GM08714 (cell line): ENCODE results near the gene CHST11.

Source experiments
- H3K4me3 ChIP-seq: fragments of 200-500 bp; sonication (Bioruptor generic); 2 replicates; pipeline ENCODE4 v1.5.1; 2014; ENCODE audit warnings: mild to moderate bottlenecking, low read length, inconsistent platforms
- ZNF274 ChIP-seq: IDR thresholded peaks from 2 replicates; pipeline ENCODE4 v1.6.1; 2012; ENCODE audit warnings: mild to moderate bottlenecking, low read depth, low read length

Gene CHST11

DNA sequence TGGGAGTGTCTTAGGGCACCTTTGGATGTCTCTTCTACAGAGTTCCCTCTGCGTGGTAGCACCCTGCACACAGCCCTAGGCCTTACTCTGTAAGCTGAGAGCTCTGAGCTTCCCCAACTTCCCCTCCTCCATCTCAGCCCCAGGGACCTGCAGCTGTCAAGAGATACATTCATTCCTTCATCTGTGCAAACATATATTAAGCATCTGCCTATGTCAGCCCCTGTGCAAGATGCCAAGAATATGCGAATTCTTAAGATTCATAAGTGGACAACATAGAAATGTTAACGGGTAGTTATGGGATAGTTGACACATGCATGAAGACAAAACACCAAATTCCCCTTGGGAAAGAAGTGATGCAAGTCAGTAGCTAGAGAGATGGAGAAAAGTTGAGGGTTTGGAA, 310.5 kb downstream of the CHST11 start:
- TF ChIP-seq ZNF274 = no peak
- no peak overlapping the region for H3K4me3 ChIP-seq

DNA sequence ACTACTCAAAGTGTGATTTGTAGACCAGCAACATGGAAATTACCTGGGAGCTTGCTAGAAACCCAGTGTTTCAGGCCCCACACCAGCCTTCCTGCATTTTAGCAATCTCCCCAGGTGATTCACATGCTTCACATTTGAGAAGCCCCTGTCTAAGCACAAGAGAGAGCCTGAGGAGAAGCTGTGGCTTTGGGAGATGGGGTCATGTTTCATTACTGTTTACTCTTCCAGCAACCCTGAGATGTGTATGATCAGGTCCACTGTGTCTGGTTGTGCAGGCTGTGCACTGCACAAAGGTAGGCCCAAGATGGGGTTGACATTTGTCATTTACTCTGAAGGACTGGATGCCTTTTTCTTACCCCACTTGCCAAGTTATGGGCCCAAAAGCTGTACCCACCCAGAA, 311.3 kb downstream of the CHST11 start:
- no peak overlapping the region for H3K4me3 ChIP-seq
- TF ChIP-seq ZNF274 = no peak

DNA sequence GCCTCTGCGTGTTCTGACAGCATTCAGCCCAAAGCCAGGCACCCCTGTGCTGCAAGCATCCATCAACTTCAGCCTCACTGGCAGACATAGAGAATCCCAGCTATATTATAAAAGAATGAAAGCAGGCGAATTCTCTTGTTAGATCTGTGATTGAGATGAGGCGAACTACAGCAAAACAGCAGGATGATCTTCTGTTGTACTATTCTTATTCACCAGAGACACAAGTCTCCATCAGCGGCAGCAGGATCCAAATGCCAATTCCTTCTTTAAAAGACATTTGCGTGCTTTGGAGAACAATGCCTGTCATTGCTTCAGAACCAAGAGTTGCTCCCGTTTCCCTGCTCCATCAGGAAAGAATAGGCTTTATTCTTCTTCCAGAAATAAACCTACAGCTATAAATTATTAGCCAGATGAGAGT, 312.4 kb downstream of the CHST11 start:
- no peak overlapping the region for H3K4me3 ChIP-seq
- TF ChIP-seq ZNF274 = no peak

DNA sequence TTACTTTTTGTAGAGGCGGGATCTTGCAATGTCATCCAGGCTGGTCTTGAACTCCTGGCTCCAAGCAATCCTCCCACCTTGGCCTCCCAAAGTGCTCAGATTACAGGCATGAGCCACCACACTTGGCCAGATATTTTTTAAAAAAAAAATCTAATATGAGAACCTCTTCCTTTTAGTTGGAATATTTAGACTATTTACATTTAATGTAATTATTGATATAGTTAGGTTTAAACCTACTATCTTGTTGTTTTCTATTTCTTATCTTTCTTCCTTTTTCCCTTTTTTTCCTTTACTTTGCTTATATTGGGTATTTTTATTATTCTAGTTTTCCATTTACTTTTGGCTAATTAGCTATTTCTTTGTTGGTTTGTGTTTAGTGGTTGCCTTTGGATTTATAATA, 315.6 kb downstream of the CHST11 start:
- no peak overlapping the region for H3K4me3 ChIP-seq
- TF ChIP-seq ZNF274 = no peak

DNA sequence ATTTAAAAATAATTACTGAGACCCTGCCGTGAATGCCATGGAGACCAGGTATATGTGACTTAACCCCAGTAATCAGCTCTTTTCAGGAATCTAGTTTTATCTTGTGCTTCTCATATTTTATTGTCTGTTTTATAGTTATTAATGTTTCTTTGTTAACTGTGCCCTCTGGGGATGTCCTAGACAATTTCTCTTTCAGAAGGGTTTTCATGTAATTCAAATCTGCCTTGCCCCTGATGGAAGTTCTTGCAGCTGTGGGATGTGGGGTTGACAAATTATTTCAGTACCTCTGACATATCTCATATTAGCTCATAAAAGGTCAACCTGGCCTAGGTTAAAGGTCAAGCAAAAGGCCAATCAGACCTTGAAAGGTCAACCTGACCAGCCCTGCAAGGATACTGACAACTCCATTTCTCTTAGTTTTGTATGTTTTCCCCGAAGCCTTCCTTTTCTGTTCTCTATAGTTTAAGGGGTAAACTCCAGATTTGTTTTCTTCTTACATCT, 319.0 kb downstream of the CHST11 start:
- no peak overlapping the region for H3K4me3 ChIP-seq
- no peak for TF ChIP-seq ZNF274

DNA sequence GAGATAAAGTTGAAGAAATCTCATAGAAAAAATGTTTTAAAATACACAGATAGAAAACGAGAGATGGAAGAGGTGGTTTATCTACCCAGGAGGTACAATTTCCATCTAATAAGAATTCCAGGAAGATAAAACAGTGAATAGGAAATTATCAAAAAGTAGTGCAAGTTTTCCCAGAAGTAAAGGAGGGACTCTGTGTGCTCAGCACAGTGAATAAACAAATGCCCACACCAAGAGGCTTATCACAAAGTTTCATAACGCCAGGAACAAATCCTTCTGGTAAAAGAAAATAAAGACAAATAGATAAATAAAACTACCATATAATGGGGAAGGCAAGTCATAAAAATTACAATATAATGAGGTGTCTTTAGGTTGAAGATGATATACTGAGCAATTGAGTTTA, 322.4 kb downstream of the CHST11 start:
- H3K4me3 ChIP-seq = no peak overlapping the region
- no peak for TF ChIP-seq ZNF274

DNA sequence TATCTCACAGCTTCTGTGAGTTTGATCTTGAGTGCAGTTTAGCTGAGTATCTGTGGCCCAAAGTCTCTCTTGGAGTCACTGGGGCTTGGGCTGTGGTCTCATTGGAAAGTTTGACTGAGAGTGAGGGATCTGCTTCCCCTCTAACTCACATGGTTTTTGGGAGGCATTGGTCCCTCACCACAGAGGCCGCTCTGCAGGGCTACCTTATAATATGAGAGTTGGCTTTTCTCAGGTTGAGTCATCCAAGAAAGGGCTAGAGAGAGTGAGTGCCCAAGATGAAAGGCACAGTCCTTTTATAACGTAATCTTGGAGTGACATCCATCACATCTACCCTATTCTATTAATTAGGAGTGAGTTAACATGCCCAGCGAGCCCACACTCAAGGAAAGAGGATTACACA, 325.5 kb downstream of the CHST11 start:
- H3K4me3 ChIP-seq = no peak overlapping the region
- no peak for TF ChIP-seq ZNF274

DNA sequence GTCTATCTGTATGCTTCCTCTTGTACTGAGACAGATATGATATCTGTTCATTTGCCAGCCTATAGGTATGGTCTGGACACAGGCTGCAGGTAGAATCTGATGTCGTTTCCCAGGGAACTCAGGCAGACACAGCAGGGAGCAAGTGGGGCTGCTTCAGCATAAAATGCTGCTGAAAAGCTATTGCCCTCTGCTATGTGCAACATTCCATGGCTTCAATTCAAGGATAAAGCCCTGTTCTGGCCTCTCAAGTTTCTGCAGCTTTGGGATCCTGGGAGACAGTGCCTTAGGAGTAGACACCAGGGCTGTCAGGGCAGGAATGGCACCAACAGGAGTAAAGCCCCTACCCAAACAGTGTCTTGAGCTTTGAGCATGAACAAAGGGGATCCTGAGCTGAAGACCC, 327.8 kb downstream of the CHST11 start:
- TF ChIP-seq ZNF274 = no peak
- H3K4me3 ChIP-seq = no peak overlapping the region

DNA sequence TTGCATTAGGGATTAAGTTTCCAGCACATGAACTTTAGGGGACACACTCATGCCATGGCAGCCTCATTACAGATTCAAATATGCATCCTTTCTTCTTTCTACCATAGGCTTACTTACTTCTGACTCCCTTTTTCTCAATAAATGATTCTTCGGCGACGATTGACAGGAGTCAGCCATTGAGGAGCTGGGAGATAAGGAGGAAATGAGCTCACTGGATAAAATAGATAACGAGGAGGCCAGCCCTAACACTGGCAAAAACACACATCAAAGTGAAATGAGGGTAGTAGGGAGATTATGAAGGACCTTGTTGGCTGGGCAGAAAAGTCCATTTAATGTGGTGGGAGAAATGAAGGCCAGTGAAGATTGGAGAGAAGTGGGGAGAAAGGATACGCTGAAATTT, 329.1 kb downstream of the CHST11 start:
- no peak overlapping the region for H3K4me3 ChIP-seq
- no peak for TF ChIP-seq ZNF274

DNA sequence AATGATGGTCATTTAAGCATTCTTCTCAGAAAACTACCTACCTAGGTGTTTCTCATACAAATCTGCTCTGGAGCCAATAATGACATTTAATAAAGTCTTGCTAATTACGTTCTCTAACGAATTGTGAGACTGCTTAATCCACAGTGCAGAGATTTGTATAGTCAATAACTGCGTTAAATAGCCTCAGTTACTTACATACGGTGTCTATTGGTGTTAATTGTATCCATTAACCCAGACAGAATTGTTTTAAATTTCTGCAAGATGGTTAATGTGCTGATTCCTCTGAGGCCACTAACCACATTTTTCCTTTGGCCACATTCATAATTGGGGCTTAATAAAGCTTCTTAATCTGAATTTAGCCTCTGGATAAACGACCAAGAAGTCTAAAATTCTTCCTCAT, 329.6 kb downstream of the CHST11 start:
- no peak overlapping the region for H3K4me3 ChIP-seq
- no peak for TF ChIP-seq ZNF274

DNA sequence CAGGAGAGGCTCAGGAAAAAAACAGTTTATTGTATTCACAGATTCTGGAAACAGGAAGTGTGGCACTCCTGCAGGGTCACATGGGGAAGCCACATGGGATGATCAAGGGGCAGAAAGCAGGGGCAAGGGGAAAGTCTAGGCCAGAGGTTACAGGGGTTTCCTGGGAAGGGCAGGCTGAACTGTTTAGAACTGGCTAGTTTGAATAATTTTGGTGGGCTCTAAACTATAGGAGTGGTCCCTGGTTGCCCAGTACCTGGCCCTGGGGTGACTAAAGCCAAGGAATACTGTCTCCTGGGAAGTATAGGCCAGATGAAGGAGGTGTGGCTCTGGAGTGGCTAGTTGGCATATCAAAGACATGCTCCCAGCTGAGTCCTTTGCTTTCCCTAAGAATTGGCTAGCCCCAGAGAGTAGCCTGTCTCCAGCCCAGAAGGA, 332.1 kb downstream of the CHST11 start:
- TF ChIP-seq ZNF274 = no peak
- H3K4me3 ChIP-seq = no peak overlapping the region

DNA sequence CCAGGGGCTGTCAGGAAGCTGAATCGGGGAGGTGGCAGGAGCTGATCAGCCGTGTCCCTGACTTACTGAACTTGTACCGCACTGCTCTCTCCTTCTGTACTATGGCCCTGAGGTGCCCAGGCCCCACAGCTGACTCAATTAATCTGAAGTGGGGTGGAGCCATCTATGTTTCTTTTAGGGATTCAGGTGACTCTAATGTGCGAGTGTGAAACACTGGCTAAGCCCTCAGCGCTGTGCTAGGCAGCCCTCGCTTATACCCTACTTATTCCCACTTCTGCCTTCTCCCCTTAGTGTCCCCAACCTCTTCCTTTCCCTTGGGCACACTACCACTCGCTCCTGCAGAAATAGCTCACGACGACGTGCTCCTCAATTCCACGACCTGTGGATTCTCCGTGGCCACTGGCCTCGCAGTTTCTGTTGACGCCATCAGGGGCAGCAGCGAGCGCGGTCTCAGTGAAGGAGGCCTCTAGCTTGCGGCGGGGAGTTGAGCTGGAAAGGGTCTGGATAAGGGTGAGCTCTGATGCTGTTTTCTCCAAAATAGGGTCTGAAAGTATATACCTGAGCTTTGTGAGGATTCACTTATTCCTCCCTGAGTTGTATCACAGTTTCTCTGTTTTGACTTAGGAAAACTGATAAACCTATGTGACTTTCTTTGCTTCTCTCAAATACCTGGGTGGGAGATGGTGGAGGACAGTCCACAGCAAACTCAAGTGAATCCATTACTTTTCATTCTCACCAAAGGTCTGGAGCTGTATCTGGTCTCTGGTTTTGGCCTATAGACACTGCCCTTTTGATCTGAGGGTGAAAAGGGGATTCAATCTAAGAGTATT, 333.8 kb downstream of the CHST11 start:
- H3K4me3 ChIP-seq = no peak overlapping the region
- no peak for TF ChIP-seq ZNF274

DNA sequence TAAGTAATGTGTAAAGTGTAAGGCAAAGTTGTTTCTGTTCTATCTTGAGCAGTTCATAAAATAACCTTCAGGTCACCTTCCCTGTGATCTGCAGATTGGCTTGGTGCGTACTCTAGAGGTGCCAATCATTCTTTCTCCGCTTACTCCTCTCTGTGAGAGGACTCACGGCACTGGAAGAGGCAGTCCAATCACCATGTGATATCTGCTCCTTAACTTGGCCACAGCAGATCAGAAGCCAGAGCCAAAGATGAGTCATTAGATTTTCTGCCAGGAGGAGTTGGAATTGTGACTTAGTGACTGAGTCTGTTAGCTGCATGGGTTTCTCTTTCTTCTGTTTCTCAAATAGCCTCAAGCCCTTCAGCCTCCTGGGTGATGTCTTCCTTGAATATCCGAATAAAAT, 335.8 kb downstream of the CHST11 start:
- no peak for TF ChIP-seq ZNF274
- H3K4me3 ChIP-seq = no peak overlapping the region

DNA sequence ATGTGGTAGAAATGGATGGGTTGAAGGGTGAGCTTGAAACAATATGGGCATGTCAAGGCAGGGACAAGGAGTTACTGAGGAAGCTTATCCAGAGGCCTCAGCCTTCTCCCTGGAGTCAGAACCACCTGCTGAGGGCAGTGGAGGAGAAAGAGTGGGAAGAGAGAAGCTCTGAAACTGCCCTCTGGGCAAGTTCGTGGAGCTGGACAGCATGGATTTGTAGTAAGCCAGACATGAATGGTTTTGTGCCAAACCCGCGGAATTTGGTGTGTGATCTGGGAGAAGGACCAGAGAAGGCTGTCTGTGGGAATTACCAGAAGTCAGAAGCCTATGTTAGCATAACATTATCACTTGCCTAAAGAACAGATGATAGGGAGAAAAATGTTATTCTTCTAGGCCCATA, 336.5 kb downstream of the CHST11 start:
- H3K4me3 ChIP-seq = no peak overlapping the region
- no peak for TF ChIP-seq ZNF274

DNA sequence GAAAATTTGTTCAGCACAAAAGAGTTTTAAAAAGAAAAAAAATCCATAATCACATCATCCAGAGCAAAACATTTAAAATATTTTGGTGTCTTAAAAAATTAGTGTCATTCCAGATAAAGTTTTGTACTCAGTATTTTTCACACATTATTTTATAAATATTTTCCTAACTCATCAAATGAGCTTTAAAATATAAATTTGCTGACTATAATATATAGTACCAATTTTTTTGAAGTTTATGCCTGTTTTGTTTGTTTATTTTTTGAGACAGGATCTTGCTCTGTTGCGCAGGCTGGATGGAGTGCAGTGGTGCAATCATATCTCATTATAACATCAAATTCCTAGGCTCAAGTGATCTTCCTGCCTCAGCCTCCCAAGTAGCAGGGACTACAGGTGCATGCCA, 337.2 kb downstream of the CHST11 start:
- TF ChIP-seq ZNF274 = no peak
- H3K4me3 ChIP-seq = no peak overlapping the region

DNA sequence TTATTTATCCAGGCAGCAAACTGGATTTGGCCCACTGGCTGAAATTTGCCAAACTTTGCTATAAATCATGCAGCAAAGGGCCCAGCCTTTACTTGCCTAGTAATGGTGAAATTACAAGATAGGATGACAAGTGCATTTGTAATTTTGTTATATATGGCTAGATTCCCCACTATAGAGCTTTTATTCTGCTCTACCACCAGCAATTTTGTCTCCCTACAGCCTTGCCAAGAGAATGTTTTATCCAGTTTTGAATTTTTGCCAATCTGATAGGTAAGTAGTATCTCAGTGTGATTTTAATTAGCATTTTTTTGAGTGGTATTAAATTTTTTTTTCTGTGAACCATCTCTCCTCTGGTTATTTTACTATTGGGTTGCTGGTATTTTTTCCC, 339.7 kb downstream of the CHST11 start:
- H3K4me3 ChIP-seq = no peak overlapping the region
- no peak for TF ChIP-seq ZNF274

DNA sequence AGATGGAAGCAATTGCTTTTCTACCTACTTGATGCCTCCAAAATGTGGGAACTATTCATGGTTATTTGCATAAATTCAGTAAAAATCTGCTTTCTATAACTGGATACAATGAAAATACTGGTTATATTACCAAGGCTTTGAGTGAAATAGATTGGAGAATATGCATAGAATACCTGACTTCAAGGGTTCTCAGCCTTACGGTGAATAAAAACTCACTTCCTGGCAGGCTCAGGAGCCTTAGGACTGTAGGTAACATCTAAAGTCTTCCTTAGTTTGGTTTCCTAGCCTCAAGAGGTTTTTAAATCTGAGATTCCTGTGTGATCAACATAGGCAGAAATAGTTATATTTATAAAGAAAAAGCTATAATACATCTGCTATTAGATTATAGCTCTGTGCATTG, 342.7 kb downstream of the CHST11 start:
- no peak for TF ChIP-seq ZNF274
- H3K4me3 ChIP-seq = no peak overlapping the region
